Measurements from ENCODE around the gene DNTT. TPM values are rescaled to one million over a fixed set of nuclear protein-coding genes. Genes with fewer than 3 reads are reported as not detected.

The DNTT gene
- total and polyA plus RNA-seq, 2 of the 13 experiments (the other 11 are each of a cell fraction or from before 2014, with no cell fraction given) = not detected

- TF ChIP-seq ZNF333 (CRISPR knock-in tag; IDR thresholded peaks at IDR 0.05; ENCODE audit: borderline replicate concordance) (no peak), KAT7 (CRISPR knock-in tag; IDR thresholded peaks at IDR 0.05; ENCODE audit: borderline replicate concordance) (no peak), DNMT1 (CRISPR knock-in tag; IDR thresholded peaks at IDR 0.05) (no peak), ZNF749 (CRISPR knock-in tag; IDR thresholded peaks at IDR 0.05; ENCODE audit: borderline replicate concordance) (no peak), IKZF5 (CRISPR knock-in tag; IDR thresholded peaks at IDR 0.05) (no peak), SRSF9 (IDR thresholded peaks at IDR 0.05; ENCODE audit: borderline replicate concordance, insufficient read depth, low read depth, low read length, poor library complexity, severe bottlenecking) (no peak), SOX5 (CRISPR knock-in tag; IDR thresholded peaks at IDR 0.05; ENCODE audit: borderline replicate concordance) (no peak; the same call in 1 of the 2 replicates), ZNF460 (CRISPR knock-in tag; IDR thresholded peaks at IDR 0.05; ENCODE audit: borderline replicate concordance) (no peak), ZBTB39 (CRISPR knock-in tag; IDR thresholded peaks at IDR 0.05) (no peak), RFX3 (CRISPR knock-in tag; IDR thresholded peaks at IDR 0.05) (no peak), ZBTB44 (CRISPR knock-in tag; IDR thresholded peaks at IDR 0.05) (no peak), ZBTB49 (CRISPR knock-in tag; IDR thresholded peaks at IDR 0.05; ENCODE audit: borderline replicate concordance) (no peak), NAIF1 (CRISPR knock-in tag; IDR thresholded peaks at IDR 0.05; ENCODE audit: borderline replicate concordance) (no peak), KAT8 (CRISPR knock-in tag; IDR thresholded peaks at IDR 0.05) (0 out of 2 replicates have a peak, but pooled peaks have one; percentile 35), TGIF2 (CRISPR knock-in tag; IDR thresholded peaks at IDR 0.05) (no peak), ATRX (CRISPR knock-in tag; IDR thresholded peaks at IDR 0.05; ENCODE audit: borderline replicate concordance) (no peak), SNAPC5 (CRISPR knock-in tag; IDR thresholded peaks at IDR 0.05; ENCODE audit: borderline replicate concordance) (no peak), RFXANK (CRISPR knock-in tag; IDR thresholded peaks at IDR 0.05) (no peak), HMG20A (CRISPR knock-in tag; IDR thresholded peaks at IDR 0.05; ENCODE audit: borderline replicate concordance) (no peak), ZNF891 (CRISPR knock-in tag; IDR thresholded peaks at IDR 0.05) (no peak), ZNF746 (CRISPR knock-in tag; IDR thresholded peaks at IDR 0.05) (no peak), NR2F6 (IDR thresholded peaks at IDR 0.05) (no peak), NR2F6 (CRISPR knock-in tag; IDR thresholded peaks at IDR 0.05) (no peak), NFKBIZ (CRISPR knock-in tag; IDR thresholded peaks at IDR 0.05) (no peak)
Measured at GRCh38 chr10:96374985-96375830, 71.0 kb downstream of the DNTT start (continued).
